Fibroblast of skin of left quadriceps (primary cell): ENCODE measurements around the gene GLRA3.
"Not testable (repeated sequence)": the region's sequence is repeated elsewhere in the genome, so short reads cannot be mapped to it uniquely, and the experiment has no call there.

Source experiments
- DNase-seq, 2 experiments: peaks; one replicate each; pipeline ENCODE4 v3.0.0-alpha.2; 2013; ENCODE audit warnings: low read depth in 2 of 2

GLRA3 gene

DNA sequence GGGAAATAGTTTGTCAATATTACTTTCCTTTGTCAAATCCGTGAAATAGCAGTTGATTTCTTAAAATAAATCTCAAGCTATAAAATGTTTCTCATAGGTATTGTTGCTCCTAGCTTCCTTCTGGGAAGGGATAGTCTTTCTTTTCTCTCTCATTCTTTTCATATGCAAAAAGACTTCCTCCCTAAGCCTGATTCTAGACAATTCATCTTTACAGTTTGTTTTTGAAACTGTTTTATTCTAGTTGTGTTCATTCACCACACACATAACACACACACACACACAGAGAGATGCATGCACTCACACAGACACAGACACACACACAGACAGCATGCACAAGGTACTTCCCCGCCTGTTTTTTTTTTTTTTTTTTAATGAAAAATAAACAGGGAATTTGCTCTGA, 18.2 kb downstream of the GLRA3 start:
- DNase-seq: no peak

DNA sequence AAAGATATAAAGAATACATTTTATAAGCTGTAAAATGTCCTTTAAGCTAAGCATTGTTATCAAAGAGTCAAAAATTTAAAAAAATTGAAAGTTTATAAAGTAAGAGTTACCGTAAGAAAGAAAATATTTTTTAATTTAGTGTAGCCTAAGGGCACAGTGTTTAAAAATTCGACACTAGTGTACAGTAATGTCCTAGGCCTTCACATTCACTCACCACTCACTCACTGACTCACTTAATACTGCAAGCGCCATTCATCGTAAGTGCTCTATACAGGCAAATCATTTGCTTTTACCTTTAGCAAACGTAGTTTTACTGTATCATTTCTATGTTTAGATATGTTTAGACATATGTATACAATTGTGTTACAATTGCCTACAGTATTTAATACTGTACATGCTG, 20.2 kb downstream of the GLRA3 start:
- no peak for DNase-seq

DNA sequence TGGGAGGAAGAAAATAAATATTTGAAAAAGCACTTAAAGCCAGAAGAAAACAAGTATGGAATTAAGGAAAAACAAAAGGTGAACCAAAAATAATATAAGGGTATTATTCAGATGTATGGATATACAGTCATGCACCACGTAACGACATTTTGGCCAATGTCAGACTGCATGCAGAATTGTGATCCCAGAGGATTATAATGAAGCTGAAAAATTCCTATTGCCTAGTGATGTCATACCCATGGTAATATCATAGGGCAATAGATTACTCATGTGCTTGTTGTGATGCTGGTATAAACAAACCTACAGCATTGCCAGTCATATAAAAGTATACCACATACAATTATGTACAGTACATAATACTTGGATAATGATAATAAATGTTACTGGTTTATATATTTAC, 20.9 kb downstream of the GLRA3 start:
- no peak for DNase-seq

DNA sequence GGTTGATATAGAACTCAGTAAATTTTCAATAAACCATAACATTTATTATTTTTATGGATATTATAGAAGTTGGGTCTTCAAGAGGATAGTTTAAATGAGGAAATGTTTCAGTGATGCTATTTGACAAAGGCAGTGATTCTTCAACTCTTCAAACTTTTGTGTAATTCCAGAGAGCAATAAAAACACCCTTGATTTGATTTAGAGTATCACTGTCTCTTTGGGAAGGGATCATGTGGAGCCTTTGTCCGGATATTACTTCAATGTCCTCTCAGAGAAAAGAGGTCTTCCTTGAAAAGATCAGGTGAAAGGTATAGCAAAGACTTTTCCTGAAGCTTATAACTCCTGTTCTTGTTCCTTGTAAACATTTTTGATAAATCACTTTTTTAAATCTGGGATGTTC, 23.3 kb downstream of the GLRA3 start:
- no peak for DNase-seq

DNA sequence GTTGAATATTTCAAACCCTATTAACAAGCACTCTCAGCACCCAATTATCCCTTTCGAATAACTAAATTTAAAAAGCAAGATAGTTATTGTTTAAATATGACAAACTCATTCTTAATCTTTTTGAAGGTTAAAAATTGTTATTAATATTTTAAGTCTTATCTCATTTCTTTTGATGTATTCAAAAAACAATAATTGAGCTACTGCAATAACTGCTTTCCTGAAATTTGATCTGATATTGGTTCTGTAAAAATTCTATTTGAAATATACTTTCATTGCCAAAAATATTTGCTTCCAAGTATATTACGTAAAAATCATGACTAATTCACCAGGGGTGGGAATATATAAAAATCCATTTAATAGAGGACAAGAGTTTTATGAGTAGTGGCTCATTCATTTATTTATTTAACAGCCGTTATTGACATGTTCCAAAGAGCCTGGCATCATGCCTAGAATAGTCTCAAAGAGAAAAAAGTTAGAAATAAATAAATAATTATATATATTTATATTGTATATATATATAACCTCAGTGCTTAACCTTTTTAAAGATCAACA, 34.4 kb downstream of the GLRA3 start:
- DNase-seq: no peak

DNA sequence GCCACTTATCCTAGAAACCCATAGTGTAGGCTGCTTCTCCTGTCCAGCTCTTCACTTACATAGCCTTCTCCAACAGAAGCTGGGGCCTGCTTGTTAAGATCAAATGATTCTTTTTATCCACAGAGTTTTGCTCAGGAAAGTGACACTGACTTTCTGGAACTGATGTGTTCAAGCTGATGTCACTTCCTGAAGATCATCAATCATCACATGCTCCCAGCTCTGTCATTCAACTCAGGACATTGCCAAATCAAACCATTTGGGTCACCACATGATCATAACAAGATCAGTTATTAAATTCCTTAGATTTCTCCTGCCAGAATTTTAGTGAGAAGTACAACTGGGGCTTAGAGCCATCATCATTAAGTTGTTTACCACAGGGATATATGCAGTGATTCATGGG, 39.4 kb downstream of the GLRA3 start:
- DNase-seq: no peak

DNA sequence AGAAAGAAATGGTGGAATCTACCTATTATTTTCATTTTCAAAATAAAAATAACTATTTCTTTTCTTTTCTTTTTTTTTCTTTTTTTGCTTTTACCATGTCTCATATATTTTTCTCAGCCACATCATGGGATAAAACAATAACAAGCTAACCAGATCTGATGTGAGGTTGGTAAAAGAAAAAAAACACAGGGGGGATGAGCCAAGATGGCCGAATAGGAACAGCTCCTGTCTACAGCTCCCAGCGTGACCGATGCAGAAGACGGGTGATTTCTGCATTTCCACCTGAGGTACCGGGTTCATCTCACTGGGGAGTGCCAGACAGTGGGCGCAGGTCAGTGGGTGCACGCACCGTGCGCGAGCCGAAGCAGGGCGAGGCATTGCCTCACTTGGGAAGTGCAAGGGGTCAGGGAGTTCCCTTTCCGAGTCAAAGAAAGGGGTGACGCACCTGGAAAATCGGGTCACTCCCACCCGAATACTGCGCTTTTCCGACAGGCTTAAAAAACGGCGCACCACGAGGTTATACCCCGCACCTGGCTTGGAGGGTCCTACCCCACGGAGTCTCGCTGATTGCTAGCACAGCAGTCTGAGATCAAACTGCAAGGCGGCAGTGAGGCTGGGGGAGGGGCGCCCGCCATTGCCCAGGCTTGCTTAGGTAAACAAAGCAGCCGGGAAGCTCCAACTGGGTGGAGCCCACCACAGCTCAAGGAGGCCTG, 50.6 kb downstream of the GLRA3 start:
- DNase-seq: not testable (repeated sequence)

DNA sequence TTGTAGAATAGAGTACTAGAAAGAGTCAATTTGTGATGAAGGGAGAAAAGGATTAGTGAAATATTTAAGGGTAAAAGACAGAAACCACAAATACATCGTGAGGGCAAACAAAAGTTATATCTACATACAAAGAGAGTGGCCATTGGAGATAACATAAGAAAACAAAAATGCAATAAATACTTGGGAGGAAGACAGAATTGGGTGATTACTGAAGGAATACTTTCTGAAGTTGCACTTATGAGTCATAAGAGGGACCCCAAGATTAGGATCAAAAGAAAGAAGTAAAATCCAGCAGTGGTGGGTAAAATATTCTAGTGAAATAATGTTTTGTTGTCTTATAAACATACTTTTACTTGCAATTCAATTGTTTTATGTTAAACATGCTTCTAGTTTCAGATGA, 53.7 kb downstream of the GLRA3 start:
- DNase-seq: no peak

DNA sequence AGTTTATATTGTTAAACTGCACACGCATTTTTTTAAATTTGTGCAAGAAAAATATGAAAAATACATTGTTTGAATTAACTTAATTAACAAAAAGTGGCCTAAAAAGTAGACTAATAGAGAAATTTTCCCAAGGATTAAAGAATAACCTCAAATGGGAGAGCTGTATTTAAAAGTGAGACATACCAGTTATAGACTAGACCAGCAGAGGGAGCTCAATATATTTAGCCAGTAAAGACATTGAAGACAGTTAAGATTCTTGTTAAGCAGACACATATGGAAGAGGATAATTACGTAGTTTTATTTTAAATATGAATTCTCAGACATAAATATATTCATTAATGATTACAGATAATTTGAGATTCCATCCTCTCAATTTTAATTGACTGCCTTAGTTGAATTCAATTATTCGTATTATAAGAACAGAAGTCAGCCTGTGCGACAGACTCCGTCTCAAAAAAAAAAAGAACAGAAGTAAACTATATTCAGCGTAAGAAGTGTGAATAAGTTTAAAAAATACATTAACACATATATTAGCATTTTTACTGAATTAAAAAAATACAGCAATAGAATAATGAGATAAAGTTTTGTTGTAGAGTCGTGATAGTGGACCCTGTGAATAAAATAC, 64.8 kb downstream of the GLRA3 start:
- peak; percentile 13 to 14 for DNase-seq

DNA sequence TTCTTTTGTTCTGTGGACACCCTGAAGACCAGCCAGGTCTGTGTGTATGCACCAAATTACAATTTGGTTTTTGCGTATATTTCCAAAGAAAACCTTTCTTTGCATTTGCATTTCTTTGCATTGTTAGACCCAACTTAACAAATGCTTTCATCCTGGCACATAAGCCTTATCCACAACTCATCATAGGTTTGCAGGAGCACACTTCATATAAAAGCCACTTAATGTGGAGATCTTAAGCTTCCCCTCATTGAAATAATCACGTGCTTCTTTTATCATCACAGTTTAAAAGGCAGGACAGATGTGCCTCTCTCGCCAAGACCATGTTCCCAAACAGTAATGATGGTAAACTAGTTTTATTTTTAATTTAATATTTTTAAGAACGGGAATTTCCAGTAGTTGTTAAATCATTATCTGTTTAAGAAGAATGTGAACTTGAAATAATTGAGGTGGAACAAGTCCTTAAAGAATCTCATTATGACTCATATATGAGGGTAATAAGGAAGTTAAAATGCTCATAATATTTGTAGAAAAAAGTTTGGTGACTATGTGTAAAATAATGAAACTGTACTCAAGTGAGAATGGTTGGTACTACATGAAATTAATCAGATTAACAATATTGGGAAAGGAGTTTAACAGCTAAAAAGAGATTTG, 65.5 kb downstream of the GLRA3 start:
- DNase-seq: no peak

DNA sequence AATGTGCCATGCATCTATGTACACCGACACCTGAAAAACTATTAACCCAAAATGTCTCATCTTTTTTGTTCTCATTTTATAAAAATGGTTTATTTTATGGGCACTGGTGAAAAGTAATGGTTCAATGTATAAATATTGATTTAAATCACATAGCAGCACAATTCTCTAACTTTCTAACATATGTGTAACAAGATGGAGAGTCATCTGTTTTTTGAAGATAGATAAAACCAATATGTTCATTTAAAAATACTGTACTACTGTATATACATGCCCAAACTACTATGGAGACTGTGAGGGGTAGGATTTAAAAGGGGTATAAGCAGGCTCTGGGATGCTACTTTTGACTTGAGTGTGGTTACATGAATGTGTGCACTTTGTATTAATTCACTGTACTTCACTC, 67.6 kb downstream of the GLRA3 start:
- DNase-seq: no peak

DNA sequence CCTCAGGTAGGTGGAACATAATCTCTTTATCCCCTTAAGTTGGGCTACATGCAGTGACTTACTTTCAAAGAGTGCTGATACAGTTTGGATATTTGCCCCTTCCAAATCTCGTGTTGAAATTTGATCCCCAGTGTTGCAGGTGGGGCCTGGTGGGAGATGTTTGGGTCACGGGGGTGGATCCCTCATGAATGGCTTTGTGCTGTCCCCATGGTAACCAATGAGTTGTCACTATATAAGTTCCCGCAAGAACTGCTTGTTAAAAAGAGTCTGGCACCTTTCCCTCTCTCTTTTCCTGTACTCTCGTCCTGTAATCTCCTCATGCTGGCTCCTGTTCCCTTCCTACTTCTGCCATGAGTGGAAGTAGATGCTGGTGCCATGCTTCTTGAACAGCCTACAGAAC, 71.3 kb downstream of the GLRA3 start:
- no peak for DNase-seq

DNA sequence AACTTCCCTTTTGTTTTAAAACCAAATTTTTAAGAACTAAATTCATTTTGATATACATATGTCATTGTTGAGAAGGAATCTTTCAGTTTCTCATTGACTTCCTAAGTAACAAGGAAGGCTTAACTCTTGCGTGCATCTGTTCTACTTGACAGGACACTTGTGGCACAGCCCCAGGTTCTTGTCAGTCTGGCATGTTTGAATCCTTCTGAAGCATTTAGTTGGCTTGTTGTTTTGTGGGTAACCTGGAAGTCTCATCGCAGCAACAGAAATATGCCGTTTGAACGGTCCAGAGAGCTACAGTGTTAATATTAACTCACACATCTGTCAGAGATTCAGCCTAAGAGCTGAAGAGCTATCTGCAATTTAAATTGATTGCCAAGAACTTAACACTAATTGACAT, 76.0 kb downstream of the GLRA3 start:
- DNase-seq: no peak

DNA sequence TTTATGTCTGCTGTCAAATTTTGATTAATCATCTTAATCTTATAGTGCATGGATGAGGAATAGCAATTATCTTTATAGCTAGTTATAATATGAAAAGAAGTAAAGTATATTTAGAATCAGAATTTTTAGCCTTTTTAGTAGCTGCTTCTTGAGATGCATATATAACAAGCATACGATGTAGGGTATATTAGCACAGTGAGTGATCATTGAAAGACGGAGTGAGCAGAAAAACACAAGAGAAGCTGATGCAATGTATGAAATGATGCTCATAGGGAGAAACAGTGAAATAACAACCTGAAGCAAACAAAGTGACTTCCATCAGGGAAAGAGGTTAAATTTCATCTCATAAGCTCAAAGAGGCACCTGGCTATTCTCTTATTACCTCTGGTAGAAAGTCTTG, 77.0 kb downstream of the GLRA3 start:
- no peak for DNase-seq

DNA sequence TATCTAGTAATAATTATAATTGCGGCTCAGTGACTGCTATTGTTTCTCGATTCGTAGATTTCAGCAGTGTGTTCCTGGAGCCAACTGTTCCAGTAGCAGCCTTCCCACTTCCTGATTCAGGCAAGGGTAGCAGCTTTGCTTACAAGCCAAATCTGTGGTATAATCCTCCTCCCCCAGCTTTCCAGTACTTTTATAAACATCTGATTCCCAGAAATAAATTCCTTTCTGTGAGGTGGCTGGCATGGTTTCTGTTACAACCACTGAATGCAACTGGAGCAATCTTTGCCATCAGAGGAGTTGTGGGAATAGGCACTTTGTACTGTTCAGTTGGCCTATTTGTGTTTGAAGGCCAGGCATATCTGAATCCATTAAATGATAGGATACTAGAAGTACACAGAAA, 80.0 kb downstream of the GLRA3 start:
- DNase-seq: no peak

DNA sequence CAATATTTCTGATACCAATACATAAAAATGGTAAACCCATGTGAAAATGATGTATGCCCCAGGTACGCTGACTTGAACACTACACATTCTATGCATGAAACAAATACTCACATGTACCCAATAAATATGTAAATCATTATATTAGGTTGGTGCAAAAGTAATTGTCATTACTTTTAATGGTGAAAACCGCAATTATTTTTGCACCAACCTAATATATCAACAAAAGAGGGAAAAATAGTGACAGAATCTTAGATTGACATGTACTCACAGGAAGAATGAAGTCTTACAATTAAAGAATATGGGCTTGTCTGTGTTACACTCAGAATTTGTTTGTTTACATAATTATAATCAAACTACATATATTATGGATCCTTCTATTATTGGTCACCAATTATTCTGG, 82.3 kb downstream of the GLRA3 start:
- DNase-seq: no peak

DNA sequence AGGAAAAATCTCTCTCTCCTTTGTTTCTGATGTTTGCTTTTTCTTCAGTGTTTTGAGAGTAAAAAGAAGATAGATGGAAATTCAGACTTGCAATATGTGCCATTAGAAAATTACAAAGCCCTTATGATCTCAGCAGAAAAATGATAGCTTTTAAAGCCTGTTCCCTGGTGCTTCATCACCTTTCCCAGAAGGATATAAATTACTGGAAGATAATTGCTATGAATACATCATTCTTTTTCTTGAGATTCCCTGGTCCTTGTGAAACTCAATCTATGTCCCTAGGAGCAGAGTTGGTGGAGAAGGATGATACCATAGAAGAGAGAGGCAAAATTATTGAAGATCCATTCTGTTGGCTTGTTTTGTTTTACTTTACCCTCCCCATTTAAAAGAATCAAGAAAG, 86.5 kb downstream of the GLRA3 start:
- DNase-seq: no peak

DNA sequence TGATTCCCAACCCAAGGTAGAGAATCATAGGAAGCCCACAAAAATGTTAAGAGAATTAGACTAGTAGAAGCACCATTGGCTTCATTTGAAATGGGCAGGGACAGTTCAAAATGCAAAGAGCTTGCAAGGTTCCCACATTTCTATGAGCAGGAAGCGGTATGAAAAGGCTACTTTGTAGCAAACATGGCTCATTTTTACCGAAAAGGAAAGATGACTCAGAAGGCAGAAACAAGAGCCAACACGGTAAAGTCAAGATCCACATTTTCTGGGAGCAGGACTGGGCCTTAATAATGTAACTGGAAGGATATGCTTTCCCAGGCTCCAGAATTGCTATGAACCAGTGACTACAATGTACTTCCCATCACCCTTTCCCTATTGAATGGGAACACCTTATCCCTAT, 89.5 kb downstream of the GLRA3 start:
- DNase-seq: no peak

DNA sequence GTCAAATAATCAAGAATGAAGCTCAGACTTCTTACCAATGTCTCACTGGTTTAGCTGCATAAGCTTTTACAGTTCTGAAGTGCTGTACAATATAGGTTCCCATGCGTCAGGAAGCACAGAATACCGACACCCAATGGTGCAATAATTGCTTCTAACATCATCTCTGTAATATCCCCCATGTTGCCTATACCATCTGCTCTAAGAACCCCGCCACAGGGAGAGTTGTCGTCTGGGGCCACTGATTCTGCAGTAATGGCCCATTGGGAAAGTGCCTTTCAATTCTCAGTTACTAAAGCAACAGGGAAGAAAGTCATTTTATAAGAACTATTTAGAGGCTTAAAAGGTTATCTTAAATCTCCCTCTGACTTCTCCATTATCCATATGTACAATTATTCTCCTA, 94.9 kb downstream of the GLRA3 start:
- DNase-seq: no peak

DNA sequence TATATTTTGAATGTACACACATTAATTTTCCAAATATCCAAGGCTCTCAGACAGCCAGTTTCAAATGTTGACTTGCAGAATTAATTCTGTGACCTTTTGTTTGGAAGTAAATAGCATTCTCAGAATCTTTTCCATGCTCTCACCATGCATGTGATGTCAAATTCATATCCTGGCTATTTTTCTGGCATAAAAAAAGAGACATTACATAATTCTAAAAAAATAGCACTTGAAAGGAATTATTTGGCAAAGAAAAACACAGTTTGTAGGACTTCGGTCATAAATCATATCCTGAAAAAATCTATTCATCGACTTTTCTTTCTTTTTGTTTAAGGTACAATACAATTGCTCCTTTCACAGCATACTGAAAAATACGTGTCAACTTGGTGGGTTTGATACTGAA, 111.2 kb downstream of the GLRA3 start:
- no peak for DNase-seq

DNA sequence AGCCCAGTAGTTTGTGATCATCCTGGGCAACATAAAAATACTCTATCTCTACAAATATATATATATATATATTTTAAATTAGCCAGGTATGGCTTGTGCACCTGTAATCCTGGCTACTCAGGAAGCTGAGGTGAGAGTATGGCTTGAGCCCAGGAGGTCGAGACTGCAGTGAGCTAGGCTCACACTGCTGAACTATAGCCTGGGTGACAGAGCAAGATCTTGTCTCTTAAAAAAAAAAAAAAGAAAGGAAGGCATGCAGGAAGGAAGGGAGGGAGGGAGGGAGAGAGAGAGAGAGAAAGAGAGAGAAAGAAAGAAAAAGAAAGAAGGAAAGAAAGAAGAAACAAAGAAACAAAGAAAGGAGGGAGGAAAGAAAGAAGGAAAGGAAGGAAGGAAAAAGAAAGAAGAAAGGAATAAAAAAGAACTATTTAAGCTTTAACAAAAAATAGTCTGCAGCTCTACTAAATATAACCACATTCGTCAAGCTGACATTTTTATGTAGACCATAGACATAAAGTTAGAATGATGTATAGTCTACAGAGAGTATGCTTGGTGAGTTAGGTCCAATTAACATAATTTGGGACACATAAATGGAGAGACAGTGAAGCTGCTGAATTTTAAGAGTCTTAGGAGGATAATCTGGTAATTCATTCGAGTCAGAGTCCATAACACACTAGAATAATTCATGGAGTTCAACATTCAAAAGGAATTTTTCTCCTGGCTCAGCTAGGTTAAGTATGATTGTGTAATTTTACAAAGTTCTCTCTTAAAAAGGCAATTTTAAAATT, 111.9 kb downstream of the GLRA3 start:
- DNase-seq: no peak
